ENCODE data around the gene CREB3L2.

The CREB3L2 gene

GRCh38 chr7:137846827-137847567, 154.9 kb downstream of the CREB3L2 start, which contains the start of gene DGKI:
DGKI (minus strand) TSS chr7:137846974.
- Histone ChIP-seq H3K9me3 (ENCODE audit: control insufficient read depth, low read length) (no peaks in the 10 kb centered on the region), H3K27me3 (ENCODE audit: control insufficient read depth, insufficient read depth, low read length, poor library complexity, severe bottlenecking) (peaks cover 59% of the 10 kb centered on the region), H3K27ac (ENCODE audit: insufficient read depth, low read depth, low read length, poor library complexity, severe bottlenecking) (no peak within 1 kb of the TSS), H3K36me3 (ENCODE audit: control insufficient read depth, insufficient read depth, low read length) (no peaks in the 10 kb centered on the region), H3K4me3 (ENCODE audit: insufficient read depth, low read depth, low read length) (peak within 1 kb of the TSS; percentile 31), H3K4me1 (ENCODE audit: control insufficient read depth, insufficient read depth, low read length) (peaks cover 3% of the 10 kb centered on the region)
- 0% methylated on average over 66 of the region's 66 CpGs for WGBS, 2 experiments

GRCh38 chr7:137846549-137846826, 155.4 kb downstream of the CREB3L2 start:
- Histone ChIP-seq H3K27ac (ENCODE audit: insufficient read depth, low read depth, low read length, poor library complexity, severe bottlenecking) (no peak overlapping the region), H3K36me3 (ENCODE audit: control insufficient read depth, insufficient read depth, low read length) (no peaks in the 10 kb centered on the region), H3K4me3 (ENCODE audit: insufficient read depth, low read depth, low read length) (peak overlapping the region; percentile 31), H3K27me3 (ENCODE audit: control insufficient read depth, insufficient read depth, low read length, poor library complexity, severe bottlenecking) (peaks cover 59% of the 10 kb centered on the region), H3K9me3 (ENCODE audit: control insufficient read depth, low read length) (no peaks in the 10 kb centered on the region), H3K4me1 (ENCODE audit: control insufficient read depth, insufficient read depth, low read length) (peaks cover 3% of the 10 kb centered on the region)
- WGBS, 2 experiments: 0% methylated on average over 47 of the region's 47 CpGs

DNA sequence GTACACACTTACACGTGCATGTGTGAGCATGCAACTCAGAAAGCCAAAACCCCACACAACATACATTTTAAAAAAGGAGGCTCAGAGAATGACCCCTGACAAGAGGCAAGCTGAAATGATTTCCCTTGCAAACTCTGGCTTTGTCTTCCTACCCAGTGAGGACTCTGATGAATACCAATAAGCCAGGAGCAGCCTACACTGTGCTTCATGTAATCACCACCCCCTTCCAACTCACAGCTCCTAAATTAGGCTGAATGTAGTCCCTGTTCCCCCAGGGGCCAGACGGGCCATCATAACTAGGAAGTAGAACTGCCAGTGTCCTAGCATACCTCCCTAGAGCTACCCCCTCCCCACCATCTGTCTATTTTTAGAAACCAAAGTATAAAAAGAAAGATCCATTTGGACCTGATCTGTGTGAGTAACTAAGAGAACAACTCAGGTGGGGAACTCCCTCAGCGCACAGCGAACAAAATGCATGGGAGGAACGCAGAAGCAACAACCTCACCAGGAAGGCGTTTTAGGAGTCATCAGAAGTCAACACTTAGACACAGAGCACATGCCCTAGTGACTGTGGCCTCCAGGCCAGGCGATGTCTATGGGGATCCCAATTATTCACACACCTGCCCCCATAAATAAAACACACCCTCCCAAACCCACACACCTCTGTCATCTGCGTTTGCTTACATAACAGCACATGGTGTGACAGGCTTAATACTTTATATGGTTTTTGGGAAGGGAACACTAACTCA, 157.0 kb downstream of the CREB3L2 start:
- H3K36me3 ChIP-seq (ENCODE audit: control insufficient read depth, insufficient read depth, low read length): no peaks in the 10 kb centered on the region
- no peaks in the 10 kb centered on the region for H3K9me3 ChIP-seq (ENCODE audit: control insufficient read depth, low read length)
- H3K27ac ChIP-seq (ENCODE audit: insufficient read depth, low read depth, low read length, poor library complexity, severe bottlenecking): no peak overlapping the region
- peaks cover 13% of the 10 kb centered on the region for H3K4me1 ChIP-seq (ENCODE audit: control insufficient read depth, insufficient read depth, low read length)
- H3K27me3 ChIP-seq (ENCODE audit: control insufficient read depth, insufficient read depth, low read length, poor library complexity, severe bottlenecking): peaks cover 57% of the 10 kb centered on the region
- no peak overlapping the region for H3K4me3 ChIP-seq (ENCODE audit: insufficient read depth, low read depth, low read length)
- WGBS, 2 experiments: 83 to 84% methylated on average over 8 of the region's 8 CpGs

DNA sequence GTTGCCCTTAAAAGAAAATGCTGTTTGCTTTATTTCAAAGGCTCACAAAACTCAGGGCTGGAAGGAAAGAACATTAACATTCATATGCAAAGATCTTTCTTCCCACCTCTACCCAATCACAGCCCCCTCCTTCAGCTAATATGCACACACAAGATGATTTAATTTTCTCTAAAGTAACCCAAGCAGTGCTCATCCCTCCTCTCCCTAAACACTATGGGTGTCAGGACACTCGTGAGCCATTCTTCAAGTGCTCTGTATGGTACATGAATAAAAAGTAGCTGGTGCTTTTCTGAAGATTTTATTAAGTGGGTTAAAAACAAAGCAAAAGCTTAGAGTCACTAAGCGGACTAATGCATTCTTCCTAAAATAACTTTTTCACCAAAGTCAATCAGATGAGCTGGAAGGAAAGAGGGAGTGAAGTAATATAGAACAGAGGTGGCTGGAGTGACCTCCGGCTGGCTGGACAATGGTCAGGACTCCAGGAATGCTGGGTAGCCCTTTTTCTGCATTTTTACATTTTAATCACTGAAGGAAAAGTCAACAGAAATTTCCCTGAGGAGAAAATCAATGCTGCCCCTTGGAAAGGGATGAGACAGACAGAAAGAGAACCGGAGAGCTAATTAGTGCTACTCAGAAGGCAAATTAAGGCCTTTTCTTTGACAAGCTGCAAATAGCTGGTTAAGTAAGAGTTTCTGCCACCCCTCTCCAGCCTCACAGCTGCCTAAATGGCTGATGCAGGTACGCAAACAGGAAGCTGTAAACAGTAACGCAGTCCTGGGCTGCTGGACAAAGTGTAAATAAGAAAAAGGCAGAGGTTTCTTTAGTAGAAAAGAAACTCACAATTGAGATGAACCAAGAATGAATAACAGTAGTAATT, 161.7 kb downstream of the CREB3L2 start:
- 16 to 29% methylated on average over 6 of the region's 6 CpGs for WGBS, 2 experiments
- Histone ChIP-seq H3K4me1 (ENCODE audit: control insufficient read depth, insufficient read depth, low read length) (peaks cover 17% of the 10 kb centered on the region), H3K27me3 (ENCODE audit: control insufficient read depth, insufficient read depth, low read length, poor library complexity, severe bottlenecking) (peaks cover 13% of the 10 kb centered on the region), H3K4me3 (ENCODE audit: insufficient read depth, low read depth, low read length) (no peak overlapping the region), H3K9me3 (ENCODE audit: control insufficient read depth, low read length) (no peaks in the 10 kb centered on the region), H3K36me3 (ENCODE audit: control insufficient read depth, insufficient read depth, low read length) (no peaks in the 10 kb centered on the region), H3K27ac (ENCODE audit: insufficient read depth, low read depth, low read length, poor library complexity, severe bottlenecking) (no peak overlapping the region)

GRCh38 chr7:137838706-137839315, 163.1 kb downstream of the CREB3L2 start:
- H3K36me3 ChIP-seq (ENCODE audit: control insufficient read depth, insufficient read depth, low read length): no peaks in the 10 kb centered on the region
- no peak overlapping the region for H3K27ac ChIP-seq (ENCODE audit: insufficient read depth, low read depth, low read length, poor library complexity, severe bottlenecking)
- WGBS, 2 experiments: 67 to 71% methylated on average over 7 of the region's 7 CpGs
- H3K27me3 ChIP-seq (ENCODE audit: control insufficient read depth, insufficient read depth, low read length, poor library complexity, severe bottlenecking): peaks cover under 1% of the 10 kb centered on the region
- H3K4me1 ChIP-seq (ENCODE audit: control insufficient read depth, insufficient read depth, low read length): peaks cover 17% of the 10 kb centered on the region
- H3K9me3 ChIP-seq (ENCODE audit: control insufficient read depth, low read length): no peaks in the 10 kb centered on the region
- H3K4me3 ChIP-seq (ENCODE audit: insufficient read depth, low read depth, low read length): no peak overlapping the region

DNA sequence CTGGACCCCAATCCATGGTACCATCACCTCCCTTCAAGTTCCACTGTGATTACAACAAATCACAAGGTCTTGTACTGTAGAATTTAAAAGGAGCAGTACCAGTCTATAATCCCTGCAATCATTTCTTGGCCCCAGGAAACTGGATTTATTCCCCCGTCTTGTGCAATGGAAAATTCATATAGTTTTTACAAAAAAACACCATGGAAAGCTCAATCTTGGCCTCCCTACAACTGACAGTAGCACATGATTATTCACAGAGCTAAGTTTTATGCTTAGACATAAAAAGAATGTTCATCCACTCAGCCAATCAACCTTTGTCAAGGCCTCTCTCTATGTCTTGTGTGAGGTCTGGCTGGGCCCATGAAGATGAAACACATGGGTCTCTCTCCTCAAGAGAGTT, 165.3 kb downstream of the CREB3L2 start:
- WGBS, 2 experiments: 92 to 100% methylated on average over 1 of the region's 1 CpG
- H3K4me1 ChIP-seq (ENCODE audit: control insufficient read depth, insufficient read depth, low read length): peaks cover 17% of the 10 kb centered on the region
- no peak overlapping the region for H3K27ac ChIP-seq (ENCODE audit: insufficient read depth, low read depth, low read length, poor library complexity, severe bottlenecking)
- peaks cover 3% of the 10 kb centered on the region for H3K9me3 ChIP-seq (ENCODE audit: control insufficient read depth, low read length)
- H3K27me3 ChIP-seq (ENCODE audit: control insufficient read depth, insufficient read depth, low read length, poor library complexity, severe bottlenecking): no peaks in the 10 kb centered on the region
- H3K36me3 ChIP-seq (ENCODE audit: control insufficient read depth, insufficient read depth, low read length): no peaks in the 10 kb centered on the region
- H3K4me3 ChIP-seq (ENCODE audit: insufficient read depth, low read depth, low read length): no peak overlapping the region

GRCh38 chr7:137836113-137836509, 165.8 kb downstream of the CREB3L2 start:
- peaks cover 17% of the 10 kb centered on the region for H3K4me1 ChIP-seq (ENCODE audit: control insufficient read depth, insufficient read depth, low read length)
- WGBS, 2 experiments: 88 to 95% methylated on average over 3 of the region's 3 CpGs
- H3K36me3 ChIP-seq (ENCODE audit: control insufficient read depth, insufficient read depth, low read length): no peaks in the 10 kb centered on the region

GRCh38 chr7:137835486-137836112, 166.3 kb downstream of the CREB3L2 start:
- 89 to 96% methylated on average over 3 of the region's 3 CpGs for WGBS, 2 experiments
- H3K27ac ChIP-seq (ENCODE audit: insufficient read depth, low read depth, low read length, poor library complexity, severe bottlenecking): no peak overlapping the region

More at GRCh38 chr7:137836113-137836509, 165.8 kb downstream of the CREB3L2 start:
- Histone ChIP-seq H3K27ac (ENCODE audit: insufficient read depth, low read depth, low read length, poor library complexity, severe bottlenecking) (no peak overlapping the region), H3K4me3 (ENCODE audit: insufficient read depth, low read depth, low read length) (no peak overlapping the region), H3K9me3 (ENCODE audit: control insufficient read depth, low read length) (peaks cover 3% of the 10 kb centered on the region), H3K27me3 (ENCODE audit: control insufficient read depth, insufficient read depth, low read length, poor library complexity, severe bottlenecking) (no peaks in the 10 kb centered on the region)

DNA sequence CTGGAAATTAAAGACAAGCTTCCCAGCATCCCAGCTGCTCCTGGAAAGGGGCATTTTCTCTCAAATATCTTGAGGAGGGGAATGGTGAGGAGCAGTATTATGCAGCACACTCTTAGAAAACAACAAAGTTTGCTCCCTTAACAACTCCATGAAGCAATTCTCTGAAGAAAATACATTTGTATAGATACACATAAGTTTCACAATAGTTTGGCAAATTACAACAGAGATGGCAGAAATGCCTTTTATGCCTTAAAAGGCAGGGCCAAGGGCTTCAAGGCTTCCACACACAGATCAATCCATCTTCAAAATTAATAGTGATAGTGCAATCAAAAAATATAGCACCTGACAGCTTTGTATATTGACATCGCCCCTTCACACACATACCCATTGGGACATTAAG, 167.3 kb downstream of the CREB3L2 start:
- no peak overlapping the region for H3K27ac ChIP-seq (ENCODE audit: insufficient read depth, low read depth, low read length, poor library complexity, severe bottlenecking)
- peaks cover 5% of the 10 kb centered on the region for H3K4me1 ChIP-seq (ENCODE audit: control insufficient read depth, insufficient read depth, low read length)
- 89 to 97% methylated on average over 1 of the region's 1 CpG for WGBS, 2 experiments

More at GRCh38 chr7:137835486-137836112, 166.3 kb downstream of the CREB3L2 start:
- Histone ChIP-seq H3K4me1 (ENCODE audit: control insufficient read depth, insufficient read depth, low read length) (peaks cover 15% of the 10 kb centered on the region), H3K27me3 (ENCODE audit: control insufficient read depth, insufficient read depth, low read length, poor library complexity, severe bottlenecking) (no peaks in the 10 kb centered on the region), H3K4me3 (ENCODE audit: insufficient read depth, low read depth, low read length) (no peak overlapping the region), H3K36me3 (ENCODE audit: control insufficient read depth, insufficient read depth, low read length) (no peaks in the 10 kb centered on the region), H3K9me3 (ENCODE audit: control insufficient read depth, low read length) (peaks cover 3% of the 10 kb centered on the region)

More for the DNA sequence above, 167.3 kb downstream of the CREB3L2 start:
- no peaks in the 10 kb centered on the region for H3K27me3 ChIP-seq (ENCODE audit: control insufficient read depth, insufficient read depth, low read length, poor library complexity, severe bottlenecking)
- no peaks in the 10 kb centered on the region for H3K36me3 ChIP-seq (ENCODE audit: control insufficient read depth, insufficient read depth, low read length)
- peaks cover 3% of the 10 kb centered on the region for H3K9me3 ChIP-seq (ENCODE audit: control insufficient read depth, low read length)
- H3K4me3 ChIP-seq (ENCODE audit: insufficient read depth, low read depth, low read length): no peak overlapping the region

All from ectodermal cell (in vitro differentiated cells).